H1 (cell line): ENCODE results near the gene IGFBP4. TPM values are rescaled to one million over a fixed set of nuclear protein-coding genes. Genes with fewer than 3 reads are reported as not detected.

ENCODE experiments used
- CEBPB ChIP-seq: IDR thresholded peaks from 2 replicates; pipeline ENCODE4 v1.6.1; 2012; ENCODE audit warnings: low read depth, low read length
- KDM4A ChIP-seq: IDR thresholded peaks from one replicate; pipeline ENCODE4 v1.7.1; 2012; ENCODE audit warnings: low read depth, mild to moderate bottlenecking, moderate library complexity, low read length, inconsistent platforms; ENCODE audit not compliant: severe bottlenecking
- POU5F1 ChIP-seq: IDR thresholded peaks from 2 replicates; pipeline ENCODE4 v1.6.1; 2011; ENCODE audit warnings: low read depth, mild to moderate bottlenecking, low read length, moderate library complexity
- SRF ChIP-seq: IDR thresholded peaks from 2 replicates; pipeline ENCODE4 v1.6.1; 2011; ENCODE audit warnings: mild to moderate bottlenecking, low read depth, low read length, moderate library complexity
- TAF1 ChIP-seq: IDR thresholded peaks from 2 replicates; pipeline ENCODE4 v1.6.1; 2011; ENCODE audit warnings: mild to moderate bottlenecking, low read depth, low read length
- polyA plus RNA-seq, 7 experiments: library from polyadenylated mRNA; depleted of rRNA in 3 of 7; stranded (reverse) in 5 of 7; unstranded in 2 of 7; fragments of >200 nt in 5 of 7; fragments of 200-250 nt in 2 of 7; gene quantifications; 1 replicate in 5 of 7; 2 replicates in 1 of 7; 4 replicates in 1 of 7; pipeline versions ENCODE4 v1.2.1 to v1.2.3, GENCODE V29; 2011 to 2013; ENCODE audit warnings: missing spikeins in 2 of 7, mixed read lengths in 2 of 7
- total RNA-seq: library from RNA; stranded (reverse); fragmentation: NEBNext Ultra II Directional; extraction: Animal tissue kit (Norgen Biotek cat#: 25700); gene quantifications from 2 replicates; pipeline ENCODE4 v1.2.1, GENCODE V29; 2021

Gene IGFBP4
- total and polyA plus RNA-seq, 2 of the 8 experiments (the other 6 are each of a cell fraction or from before 2014, with no cell fraction given), result 85.5 to 105 TPM

GRCh38 chr17:40490982-40491381, 47.7 kb downstream of the IGFBP4 start (continued):
- TF ChIP-seq KDM4A (no peak), CEBPB (no peak), SRF (no peak), POU5F1 (no peak), TAF1 (no peak)
